Astrocyte (in vitro differentiated cells and primary cell): ENCODE data around the gene SPATA16. TPM values are rescaled to one million over a fixed set of nuclear protein-coding genes. Genes with fewer than 3 reads are reported as not detected.

ENCODE experiments used
- DNase-seq: peaks from one replicate; pipeline ENCODE4 v3.0.0-alpha.2; 2010; ENCODE audit warnings: low read depth
- FAIRE-seq: peaks from 2 replicates; lab custom pipeline; 2011; peaks lifted over from hg19 to GRCh38; lab: Jason Lieb, UNC
- H2AFZ ChIP-seq: 2 replicates; pipeline ENCODE4 v1.6.0; 2012; ENCODE audit warnings: low read depth, low read length, inconsistent platforms
- H3K27ac ChIP-seq: 2 replicates; pipeline ENCODE4 v1.5.1; 2011; ENCODE audit warnings: low read depth, low read length, inconsistent platforms
- H3K27me3 ChIP-seq: 2 replicates; pipeline ENCODE4 v1.6.0; 2011; ENCODE audit warnings: low read length, inconsistent platforms; ENCODE audit not compliant: insufficient read depth
- H3K36me3 ChIP-seq: 2 replicates; pipeline ENCODE4 v1.5.1; 2011; ENCODE audit warnings: low read length, inconsistent platforms; ENCODE audit not compliant: insufficient read depth
- H3K4me1 ChIP-seq: 2 replicates; pipeline ENCODE4 v1.5.1; 2011; ENCODE audit warnings: low read length, inconsistent platforms; ENCODE audit not compliant: insufficient read depth
- H3K4me2 ChIP-seq: 2 replicates; pipeline ENCODE4 v1.6.0; 2012; ENCODE audit warnings: low read length, inconsistent platforms
- H3K4me3 ChIP-seq: 2 replicates; pipeline ENCODE4 v1.5.1; 2011; ENCODE audit warnings: low read depth, mild to moderate bottlenecking, low read length, inconsistent platforms; ENCODE audit not compliant: insufficient read depth
- H3K79me2 ChIP-seq: 2 replicates; pipeline ENCODE4 v1.6.0; 2012; ENCODE audit warnings: mild to moderate bottlenecking, low read length, inconsistent platforms; ENCODE audit not compliant: insufficient read depth
- H3K9ac ChIP-seq: 2 replicates; pipeline ENCODE4 v1.6.0; 2012; ENCODE audit warnings: mild to moderate bottlenecking, low read length, inconsistent platforms
- H3K9me3 ChIP-seq: 2 replicates; pipeline ENCODE4 v1.5.1; 2012; ENCODE audit warnings: low read depth, mild to moderate bottlenecking, low read length, inconsistent platforms; ENCODE audit not compliant: insufficient read depth
- H4K20me1 ChIP-seq: 2 replicates; pipeline ENCODE4 v1.6.0; 2012; ENCODE audit warnings: low read length, inconsistent platforms; ENCODE audit not compliant: insufficient read depth
- H3K27ac Mint-ChIP-seq: one replicate; pipeline ENCODE4 v1.8.0; 2021; ENCODE audit warnings: mild to moderate bottlenecking, mixed read lengths; ENCODE audit not compliant: unreplicated experiment
- H3K27me3 Mint-ChIP-seq: one replicate; pipeline ENCODE4 v1.8.0; 2021; ENCODE audit warnings: low read depth, mixed read lengths; ENCODE audit not compliant: unreplicated experiment
- H3K36me3 Mint-ChIP-seq: one replicate; pipeline ENCODE4 v1.8.0; 2021; ENCODE audit warnings: low read depth, mixed read lengths; ENCODE audit not compliant: unreplicated experiment
- H3K4me1 Mint-ChIP-seq: one replicate; pipeline ENCODE4 v1.8.0; 2021; ENCODE audit warnings: low read depth, mixed read lengths; ENCODE audit not compliant: unreplicated experiment
- H3K4me3 Mint-ChIP-seq: one replicate; pipeline ENCODE4 v1.8.0; 2021; ENCODE audit warnings: mild to moderate bottlenecking, moderate library complexity, mixed read lengths; ENCODE audit not compliant: unreplicated experiment
- H3K9me3 Mint-ChIP-seq: one replicate; pipeline ENCODE4 v1.8.0; 2021; ENCODE audit warnings: mild to moderate bottlenecking, mixed read lengths; ENCODE audit not compliant: unreplicated experiment
- EZH2 ChIP-seq: IDR thresholded peaks from 2 replicates; pipeline ENCODE4 v1.6.1; 2012; ENCODE audit warnings: mild to moderate bottlenecking, low read length, inconsistent platforms; ENCODE audit not compliant: insufficient read depth
- total RNA-seq: library from RNA; stranded (reverse); gene quantifications from 2 replicates; pipeline ENCODE4 v1.2.1, GENCODE V29; 2021
- TF ChIP-seq, protein P1 (sequence below): IDR thresholded peaks from 2 replicates; pipeline ENCODE4 v1.5.1; 2011; ENCODE audit warnings: low read depth, mild to moderate bottlenecking, inconsistent platforms, low read length, moderate library complexity; ENCODE audit not compliant: insufficient read depth

The SPATA16 gene
- total RNA-seq, 1 donor from 2014 or later: not detected

DNA sequence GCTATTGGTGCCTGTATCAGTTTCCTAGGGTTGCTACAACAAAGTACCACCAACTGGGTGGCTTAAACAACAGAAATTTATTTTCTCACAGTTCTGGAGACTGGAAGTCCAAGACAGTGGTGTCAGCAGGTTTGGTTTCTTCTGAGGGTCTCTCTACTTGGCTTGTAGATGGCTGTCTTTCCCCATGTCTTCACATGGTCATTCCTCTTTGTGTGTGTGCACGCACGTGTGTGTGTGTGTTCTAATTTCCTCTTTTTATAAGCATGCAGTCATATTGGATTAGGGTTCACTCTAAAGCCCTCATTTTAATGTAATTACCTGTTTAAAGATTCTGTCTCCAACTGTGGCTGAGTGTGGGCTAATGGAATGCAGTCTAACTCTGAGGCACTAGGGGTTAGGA is 182.5 kb downstream of the SPATA16 start:
- no peak overlapping the region for H3K4me3 Mint-ChIP-seq
- H3K27me3 ChIP-seq: no peaks in the 10 kb centered on the region
- H4K20me1 ChIP-seq: no peaks in the 10 kb centered on the region
- H3K9me3 Mint-ChIP-seq: no peaks in the 10 kb centered on the region
- H3K27ac Mint-ChIP-seq: no peak overlapping the region
- no peak overlapping the region for H3K9ac ChIP-seq
- no peak overlapping the region for H3K27ac ChIP-seq
- H3K79me2 ChIP-seq: no peaks in the 10 kb centered on the region
- no peaks in the 10 kb centered on the region for H3K27me3 Mint-ChIP-seq
- no peak overlapping the region for H3K4me2 ChIP-seq
- no peak overlapping the region for H2AFZ ChIP-seq
- no peak for DNase-seq
- TF ChIP-seq, protein P1, sequence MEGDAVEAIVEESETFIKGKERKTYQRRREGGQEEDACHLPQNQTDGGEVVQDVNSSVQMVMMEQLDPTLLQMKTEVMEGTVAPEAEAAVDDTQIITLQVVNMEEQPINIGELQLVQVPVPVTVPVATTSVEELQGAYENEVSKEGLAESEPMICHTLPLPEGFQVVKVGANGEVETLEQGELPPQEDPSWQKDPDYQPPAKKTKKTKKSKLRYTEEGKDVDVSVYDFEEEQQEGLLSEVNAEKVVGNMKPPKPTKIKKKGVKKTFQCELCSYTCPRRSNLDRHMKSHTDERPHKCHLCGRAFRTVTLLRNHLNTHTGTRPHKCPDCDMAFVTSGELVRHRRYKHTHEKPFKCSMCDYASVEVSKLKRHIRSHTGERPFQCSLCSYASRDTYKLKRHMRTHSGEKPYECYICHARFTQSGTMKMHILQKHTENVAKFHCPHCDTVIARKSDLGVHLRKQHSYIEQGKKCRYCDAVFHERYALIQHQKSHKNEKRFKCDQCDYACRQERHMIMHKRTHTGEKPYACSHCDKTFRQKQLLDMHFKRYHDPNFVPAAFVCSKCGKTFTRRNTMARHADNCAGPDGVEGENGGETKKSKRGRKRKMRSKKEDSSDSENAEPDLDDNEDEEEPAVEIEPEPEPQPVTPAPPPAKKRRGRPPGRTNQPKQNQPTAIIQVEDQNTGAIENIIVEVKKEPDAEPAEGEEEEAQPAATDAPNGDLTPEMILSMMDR: no peak
- no peak for TF ChIP-seq EZH2
- FAIRE-seq: no peak
- no peak overlapping the region for H3K4me3 ChIP-seq
- no peaks in the 10 kb centered on the region for H3K36me3 Mint-ChIP-seq
- no peaks in the 10 kb centered on the region for H3K4me1 ChIP-seq
- no peaks in the 10 kb centered on the region for H3K4me1 Mint-ChIP-seq
- H3K9me3 ChIP-seq: no peaks in the 10 kb centered on the region
- no peaks in the 10 kb centered on the region for H3K36me3 ChIP-seq

- no peak for FAIRE-seq
- no peaks in the 10 kb centered on the region for H3K9me3 Mint-ChIP-seq
Observed at GRCh38 chr3:172953571-172953970, 187.5 kb downstream of the SPATA16 start.

GRCh38 chr3:172951511-172951910 is 189.5 kb downstream of the SPATA16 start:
- Histone ChIP-seq H3K27me3 (no peaks in the 10 kb centered on the region), H4K20me1 (no peaks in the 10 kb centered on the region), H3K4me3 (no peak overlapping the region), H3K79me2 (no peaks in the 10 kb centered on the region), H3K9ac (no peak overlapping the region), H3K9me3 (no peaks in the 10 kb centered on the region), H3K27ac (no peak overlapping the region), H3K4me2 (no peak overlapping the region), H3K36me3 (no peaks in the 10 kb centered on the region), H2AFZ (no peak overlapping the region), H3K4me1 (no peaks in the 10 kb centered on the region)
- Mint-ChIP-seq H3K4me3 (no peak overlapping the region), H3K36me3 (no peaks in the 10 kb centered on the region), H3K27me3 (no peaks in the 10 kb centered on the region), H3K4me1 (no peaks in the 10 kb centered on the region), H3K9me3 (no peaks in the 10 kb centered on the region), H3K27ac (no peak overlapping the region)
- FAIRE-seq (no peak), DNase-seq (no peak)
- TF ChIP-seq, protein P1: no peak
- no peak for TF ChIP-seq EZH2

More at GRCh38 chr3:172953571-172953970, 187.5 kb downstream of the SPATA16 start:
- H3K36me3 ChIP-seq: no peaks in the 10 kb centered on the region
- H3K9ac ChIP-seq: no peak overlapping the region
- H3K4me1 ChIP-seq: no peaks in the 10 kb centered on the region
- H3K27me3 ChIP-seq: no peaks in the 10 kb centered on the region
- H3K27me3 Mint-ChIP-seq: no peaks in the 10 kb centered on the region
- no peak overlapping the region for H3K4me3 Mint-ChIP-seq
- no peak overlapping the region for H3K4me3 ChIP-seq
- H2AFZ ChIP-seq: no peak overlapping the region
- H3K4me1 Mint-ChIP-seq: no peaks in the 10 kb centered on the region
- DNase-seq: no peak
- H3K4me2 ChIP-seq: no peak overlapping the region
- H3K79me2 ChIP-seq: no peaks in the 10 kb centered on the region
- no peak overlapping the region for H3K27ac Mint-ChIP-seq
- TF ChIP-seq EZH2: no peak
- TF ChIP-seq, protein P1: no peak
- no peak overlapping the region for H3K27ac ChIP-seq
- no peaks in the 10 kb centered on the region for H3K36me3 Mint-ChIP-seq
- H4K20me1 ChIP-seq: no peaks in the 10 kb centered on the region
- H3K9me3 ChIP-seq: no peaks in the 10 kb centered on the region
